ENCODE data around the gene POTEF. TPM values are rescaled to one million over a fixed set of nuclear protein-coding genes. Genes with fewer than 3 reads are reported as not detected.

Gene POTEF
- 0.02 TPM in 1 of 5 replicates, not detected in the others for total RNA-seq (2022; extraction: Qiagen RNA extraction; ENCODE audit: low read depth)

DNA sequence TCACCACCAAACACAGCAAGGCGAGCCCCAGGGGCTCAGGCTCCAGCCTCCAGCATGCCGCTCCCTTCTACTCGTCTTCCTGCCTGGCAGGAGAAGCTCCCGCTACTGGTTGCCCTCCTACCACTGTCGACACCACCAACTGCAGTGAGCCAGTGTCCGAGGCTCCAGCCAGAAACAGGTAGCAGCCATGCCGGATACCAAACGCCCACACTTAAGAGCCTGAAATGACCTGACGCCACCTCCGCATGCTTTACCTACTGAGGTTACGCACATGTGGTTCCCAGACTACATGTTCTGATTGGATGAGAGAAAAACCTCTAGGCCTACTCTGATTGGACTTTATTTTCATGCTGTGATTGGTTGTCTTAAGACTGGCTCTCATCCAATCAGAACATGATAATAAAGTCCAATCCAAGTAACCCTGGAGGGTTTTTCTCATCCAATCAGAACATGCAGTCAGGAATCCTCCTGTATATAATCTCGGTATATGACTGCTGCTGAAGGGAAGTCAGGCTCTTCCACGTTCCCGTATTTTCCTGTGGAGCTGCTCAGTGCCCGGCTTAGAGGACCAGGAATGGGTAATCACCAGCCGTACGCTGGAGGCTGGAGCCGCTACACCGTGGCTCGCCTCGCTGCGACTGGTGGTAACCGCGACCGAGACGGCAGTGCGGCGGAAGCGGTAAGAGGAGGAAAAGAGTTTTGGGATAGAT lies at the start of gene POTEF:
Gene POTEF, minus strand, starts transcription at position 103 of the 710 bp plus-strand sequence. CDS start 8,707 bp downstream, outside the sequence.

DNA sequence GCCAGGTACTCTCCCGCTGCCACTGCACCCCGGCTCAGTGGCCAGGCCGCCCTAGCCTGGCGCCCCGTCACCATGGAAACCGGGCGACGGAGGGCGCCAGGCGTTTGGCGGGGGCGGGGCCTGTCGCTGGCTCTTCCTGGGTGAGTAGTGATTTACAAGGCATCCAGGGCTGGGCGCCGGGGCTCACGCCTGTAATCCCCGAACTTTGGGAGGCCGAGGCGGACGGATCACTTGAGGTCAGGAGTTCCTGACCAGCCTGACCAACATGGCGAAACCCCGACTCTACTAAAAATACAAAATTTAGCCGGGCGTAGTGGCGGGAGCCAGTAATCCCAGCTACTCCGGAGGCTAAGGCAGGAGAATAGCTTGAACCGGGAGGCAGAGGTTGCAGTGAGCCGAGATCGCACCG lies 16.0 kb upstream of the POTEF start, which contains the start of gene CCDC74B:
Gene CCDC74B, minus strand, starts transcription at position 107 of the 409 bp plus-strand sequence. CDS start 116 bp downstream, outside the sequence.

Other genes starting within 250 kb of the POTEF start
- not detected in 5 replicates for gene RAB6C, start 149.6 kb downstream of the POTEF start, total RNA-seq (2022; extraction: Qiagen RNA extraction; ENCODE audit: low read depth)
- 5.0 to 7.5 TPM (median 5.8 TPM) in 5 replicates for gene CCDC74B, start 15.9 kb upstream of the POTEF start, total RNA-seq (2022; extraction: Qiagen RNA extraction; ENCODE audit: low read depth)
- gene SMPD4, start 52.4 kb upstream of the POTEF start, total RNA-seq (2022; extraction: Qiagen RNA extraction; ENCODE audit: low read depth) = 66.5 to 78.6 TPM (median 70.9 TPM) in 5 replicates
- gene MZT2B, start 53.0 kb upstream of the POTEF start, total RNA-seq (2022; extraction: Qiagen RNA extraction; ENCODE audit: low read depth) = 246 to 454 TPM (median 400 TPM) in 5 replicates
- gene TUBA3E, start 69.2 kb upstream of the POTEF start, total RNA-seq (2022; extraction: Qiagen RNA extraction; ENCODE audit: low read depth) = not detected in 5 replicates
- 140 to 173 TPM (median 164 TPM) in 5 replicates for gene IMP4, start 213.7 kb upstream of the POTEF start, total RNA-seq (2022; extraction: Qiagen RNA extraction; ENCODE audit: low read depth)
- 24.8 to 31.6 TPM (median 27.9 TPM) in 5 replicates for gene PTPN18, start 226.8 kb upstream of the POTEF start, total RNA-seq (2022; extraction: Qiagen RNA extraction; ENCODE audit: low read depth)